Neutrophil (primary cell): ENCODE results near the gene PRMT3.

ENCODE experiments used
- H3K27ac ChIP-seq: fragments of 200-600 bp; sonication (generic); 2 replicates; pipeline ENCODE4 v1.5.1; 2016; ENCODE audit warnings: mild to moderate bottlenecking, moderate library complexity
- H3K27me3 ChIP-seq: fragments of 200-600 bp; sonication (generic); 2 replicates; pipeline ENCODE4 v1.6.0; 2016; ENCODE audit warnings: mild to moderate bottlenecking
- H3K36me3 ChIP-seq: fragments of 200-600 bp; sonication (generic); 2 replicates; pipeline ENCODE4 v1.5.1; 2017
- H3K4me1 ChIP-seq, 2 experiments: fragments of 200-600 bp in 1 of 2; sonication (generic) in 1 of 2; 1 replicate in 1 of 2; 2 replicates in 1 of 2; pipeline versions ENCODE4 v1.5.1 to v1.6.1; 2013 to 2016; ENCODE audit warnings: low read depth in 1 of 2, low read length in 1 of 2, mild to moderate bottlenecking in 1 of 2, moderate library complexity in 1 of 2; ENCODE audit not compliant: control insufficient read depth in 1 of 2, insufficient read depth in 1 of 2
- H3K4me3 ChIP-seq, 2 experiments: fragments of 200-600 bp in 1 of 2; sonication (generic) in 1 of 2; 1 replicate in 1 of 2; 2 replicates in 1 of 2; pipeline ENCODE4 v1.5.1; 2013 to 2016; ENCODE audit warnings: low read depth in 1 of 2, low read length in 1 of 2, mild to moderate bottlenecking in 1 of 2, moderate library complexity in 1 of 2
- H3K9me3 ChIP-seq: fragments of 200-600 bp; sonication (generic); 2 replicates; pipeline ENCODE4 v1.5.1; 2016
- CTCF ChIP-seq: fragments of 200-600 bp; sonication (generic); IDR thresholded peaks from 2 replicates; pipeline ENCODE4 v1.5.1; 2016; ENCODE audit warnings: antibody characterized with exemption

PRMT3 gene

GRCh38 chr11:20535271-20535881 is 147.9 kb downstream of the PRMT3 start:
- no peak for TF ChIP-seq CTCF
- H3K36me3 ChIP-seq: no peaks in the 10 kb centered on the region
- no peaks in the 10 kb centered on the region for H3K9me3 ChIP-seq
- no peak overlapping the region for H3K4me3 ChIP-seq
- no peaks in the 10 kb centered on the region for H3K27me3 ChIP-seq
- no peak overlapping the region for H3K27ac ChIP-seq
- H3K4me1 ChIP-seq: no peaks in the 10 kb centered on the region

GRCh38 chr11:20536365-20536764 is 148.8 kb downstream of the PRMT3 start:
- TF ChIP-seq CTCF: no peak
- H3K27me3 ChIP-seq: no peaks in the 10 kb centered on the region
- no peaks in the 10 kb centered on the region for H3K4me1 ChIP-seq
- H3K27ac ChIP-seq: no peak overlapping the region
- H3K9me3 ChIP-seq: no peaks in the 10 kb centered on the region
- no peak overlapping the region for H3K4me3 ChIP-seq
- no peaks in the 10 kb centered on the region for H3K36me3 ChIP-seq

GRCh38 chr11:20536784-20537183 is 149.3 kb downstream of the PRMT3 start:
- Histone ChIP-seq H3K4me3 (no peak overlapping the region), H3K27me3 (no peaks in the 10 kb centered on the region), H3K9me3 (no peaks in the 10 kb centered on the region), H3K36me3 (no peaks in the 10 kb centered on the region), H3K27ac (no peak overlapping the region), H3K4me1 (no peaks in the 10 kb centered on the region)
- no peak for TF ChIP-seq CTCF

GRCh38 chr11:20541503-20541902 is 154.0 kb downstream of the PRMT3 start:
- Histone ChIP-seq H3K27me3 (no peaks in the 10 kb centered on the region), H3K27ac (no peak overlapping the region), H3K36me3 (no peaks in the 10 kb centered on the region), H3K4me1 (no peaks in the 10 kb centered on the region), H3K9me3 (no peaks in the 10 kb centered on the region), H3K4me3 (no peak overlapping the region)
- no peak for TF ChIP-seq CTCF

- H3K4me3 ChIP-seq: no peak overlapping the region
- TF ChIP-seq CTCF: no peak
Measured at GRCh38 chr11:20544603-20545237, 157.2 kb downstream of the PRMT3 start.

More at GRCh38 chr11:20544603-20545237, 157.2 kb downstream of the PRMT3 start:
- Histone ChIP-seq H3K4me1 (no peaks in the 10 kb centered on the region), H3K36me3 (no peaks in the 10 kb centered on the region), H3K27ac (no peak overlapping the region), H3K27me3 (no peaks in the 10 kb centered on the region), H3K9me3 (no peaks in the 10 kb centered on the region)
